ENCODE data around the gene ISCU. TPM values are rescaled to one million over a fixed set of nuclear protein-coding genes. Genes with fewer than 3 reads are reported as not detected.

The ISCU gene
- total RNA-seq, 1 donor: 137 TPM

DNA sequence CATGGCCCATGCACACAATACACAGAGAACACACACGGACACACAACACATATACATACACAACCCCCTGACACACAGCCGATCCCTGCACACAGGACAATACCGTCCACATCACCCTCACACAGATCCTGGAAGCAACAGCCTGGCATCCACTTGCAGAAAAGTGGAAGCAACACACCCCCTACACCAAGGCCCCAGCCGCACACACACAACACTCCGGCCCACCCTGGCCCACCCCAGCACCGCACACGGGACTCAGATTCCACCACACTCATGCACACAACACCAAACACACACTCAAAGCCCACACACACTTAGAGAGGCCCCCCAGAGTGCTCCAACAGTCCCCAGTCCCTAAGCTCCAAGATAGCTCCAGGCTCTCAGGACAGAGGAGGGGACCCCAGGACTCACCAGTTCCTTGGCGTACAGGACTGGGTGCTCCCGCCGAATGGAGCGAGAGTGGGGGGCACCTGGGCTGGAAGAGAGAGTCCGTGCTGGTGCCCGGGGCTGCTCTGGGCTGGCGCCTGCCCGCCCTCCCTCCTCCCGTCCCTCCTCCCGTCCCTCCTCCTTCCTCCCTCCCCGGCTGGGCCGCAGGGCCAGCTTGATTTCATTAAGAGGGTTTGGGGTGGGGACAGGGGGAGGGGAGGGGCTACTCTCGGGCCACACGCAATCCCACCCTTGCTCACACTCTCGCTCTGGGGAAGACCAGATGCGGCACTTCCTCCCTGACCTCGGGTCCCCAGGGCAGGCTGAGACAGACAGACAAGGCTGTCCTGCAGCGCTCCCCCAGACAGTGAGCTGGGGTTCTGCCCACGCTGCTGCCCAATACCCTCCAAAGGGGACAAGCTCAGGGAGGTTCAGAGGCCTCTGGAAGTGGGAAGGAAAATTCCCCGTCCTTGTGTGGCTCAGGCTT is 35.4 kb downstream of the ISCU start, which contains the start of gene TMEM119:
TMEM119 (minus strand) TSS at position 526 of the 913 bp plus-strand sequence. CDS start 5,701 bp downstream, outside the sequence.
- no peak within 1 kb of the TSS for H3K4me3 ChIP-seq (ENCODE audit: low read length)
- no peaks in the 10 kb centered on the region for H3K4me1 ChIP-seq (ENCODE audit: insufficient read depth, low read length)
- no peaks in the 10 kb centered on the region for H3K9me3 ChIP-seq (ENCODE audit: low read depth, low read length)
- no peaks in the 10 kb centered on the region for H3K27me3 ChIP-seq (ENCODE audit: insufficient read depth, low read length)

DNA sequence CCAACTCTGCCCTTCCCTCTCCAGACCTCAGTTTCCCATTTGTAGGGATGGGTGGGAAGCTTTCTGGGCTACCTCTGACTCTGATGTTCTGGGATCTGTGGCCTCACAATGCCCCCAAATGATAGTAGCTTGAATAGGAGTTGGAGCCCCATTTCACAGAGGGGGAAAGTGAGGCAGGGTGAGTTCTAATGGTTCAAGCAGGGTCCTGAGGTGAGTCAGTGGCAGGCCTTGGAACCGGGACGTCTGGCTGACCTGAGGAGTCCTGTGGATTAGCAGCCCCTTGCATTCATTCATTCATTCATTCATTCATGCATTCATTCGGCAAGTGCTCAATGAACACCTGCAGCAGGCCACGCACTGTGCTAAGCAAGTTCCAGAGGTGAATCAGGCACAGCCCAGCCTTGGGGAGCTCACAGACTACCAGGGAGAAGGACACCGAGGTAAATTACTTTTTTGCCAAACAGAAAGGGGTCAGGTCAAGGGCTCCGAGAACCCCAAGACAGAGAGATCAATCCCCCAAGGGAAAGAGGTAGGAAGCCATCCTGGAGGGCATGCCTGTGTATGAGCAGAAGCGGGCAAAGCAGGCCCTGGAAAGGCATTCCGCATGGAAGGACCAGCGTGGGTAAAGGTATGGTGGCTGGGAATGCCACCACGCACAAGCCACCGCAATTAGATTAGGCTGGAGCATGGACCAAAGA is 36.3 kb downstream of the ISCU start:
- H3K9me3 ChIP-seq (ENCODE audit: low read depth, low read length): no peaks in the 10 kb centered on the region
- no peaks in the 10 kb centered on the region for H3K27me3 ChIP-seq (ENCODE audit: insufficient read depth, low read length)
- no peaks in the 10 kb centered on the region for H3K4me1 ChIP-seq (ENCODE audit: insufficient read depth, low read length)
- H3K4me3 ChIP-seq (ENCODE audit: low read length): no peak overlapping the region

DNA sequence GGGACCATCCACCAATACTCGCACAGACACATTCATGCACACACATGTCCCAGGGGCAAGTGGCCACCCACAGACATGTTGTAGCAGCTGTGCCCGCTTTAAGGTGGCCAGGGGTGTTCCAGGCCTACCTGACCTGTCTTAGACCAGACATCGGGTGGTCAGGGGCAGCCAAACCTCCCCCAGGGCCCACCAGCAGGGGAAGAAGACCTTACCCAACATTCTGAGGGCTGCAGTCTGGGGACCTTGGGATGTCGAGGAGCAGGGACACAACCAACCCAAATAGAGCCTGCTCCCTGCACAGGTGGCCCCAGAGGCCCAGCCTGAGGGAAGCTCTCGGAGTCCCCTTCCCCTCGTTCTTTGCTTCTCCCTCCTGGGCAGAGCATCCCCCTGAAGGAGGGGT is 37.1 kb downstream of the ISCU start:
- Histone ChIP-seq H3K9me3 (ENCODE audit: low read depth, low read length) (no peaks in the 10 kb centered on the region), H3K4me3 (ENCODE audit: low read length) (no peak overlapping the region), H3K4me1 (ENCODE audit: insufficient read depth, low read length) (no peaks in the 10 kb centered on the region), H3K27me3 (ENCODE audit: insufficient read depth, low read length) (no peaks in the 10 kb centered on the region)

DNA sequence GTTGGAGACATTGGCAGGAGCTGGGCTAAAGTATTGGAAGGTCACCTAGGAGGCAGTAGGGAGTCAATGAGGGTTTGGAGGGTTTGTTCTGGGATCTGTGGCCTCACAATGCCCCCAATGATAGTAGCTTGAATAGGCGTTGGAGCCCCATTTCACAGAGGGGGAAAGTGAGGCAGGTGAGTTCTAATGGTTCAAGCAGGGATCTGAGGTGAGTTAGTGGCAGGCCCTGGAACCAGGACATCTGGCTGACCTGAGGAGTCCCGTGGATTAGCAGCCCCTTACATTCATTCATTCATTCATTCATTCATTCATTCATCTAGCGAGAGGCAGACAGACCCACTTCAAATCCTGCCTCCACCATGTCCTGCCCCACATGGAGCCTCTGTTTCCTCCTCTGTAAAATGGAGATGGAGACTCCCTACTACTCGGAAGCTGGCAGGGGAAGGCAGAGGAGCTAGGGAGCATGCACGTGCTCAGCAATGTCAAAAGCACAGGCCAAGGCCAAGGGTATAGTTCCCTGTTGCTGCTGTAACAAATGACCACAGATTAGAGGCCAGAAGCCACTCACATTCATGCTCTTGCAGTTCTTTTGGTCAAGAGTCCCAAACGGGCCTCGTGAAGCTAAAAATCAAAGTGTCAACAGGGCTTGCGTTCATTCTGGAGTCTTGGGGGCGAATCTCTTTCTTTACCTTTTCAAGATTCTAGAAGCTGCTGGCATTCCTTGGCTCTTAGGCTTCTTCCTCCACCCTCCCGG is 37.7 kb downstream of the ISCU start:
- no peaks in the 10 kb centered on the region for H3K27me3 ChIP-seq (ENCODE audit: insufficient read depth, low read length)
- no peaks in the 10 kb centered on the region for H3K9me3 ChIP-seq (ENCODE audit: low read depth, low read length)
- H3K4me1 ChIP-seq (ENCODE audit: insufficient read depth, low read length): no peaks in the 10 kb centered on the region
- H3K4me3 ChIP-seq (ENCODE audit: low read length): no peak overlapping the region

DNA sequence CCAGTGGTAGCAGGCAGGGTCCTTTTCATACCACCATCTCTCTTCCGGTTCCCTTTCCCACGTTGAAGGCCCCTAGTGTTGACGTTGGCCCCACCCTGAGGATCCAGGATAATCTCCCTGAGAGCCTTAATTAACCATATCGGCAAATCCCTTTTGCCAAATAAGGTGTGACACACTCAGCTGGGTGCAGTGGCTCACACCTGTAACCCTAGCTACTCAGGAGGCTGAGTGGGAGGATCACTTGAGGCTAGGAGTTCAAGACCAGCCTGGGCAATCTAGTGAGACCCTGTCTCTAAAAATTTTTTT is 38.3 kb downstream of the ISCU start:
- H3K4me1 ChIP-seq (ENCODE audit: insufficient read depth, low read length): no peaks in the 10 kb centered on the region
- H3K9me3 ChIP-seq (ENCODE audit: low read depth, low read length): no peaks in the 10 kb centered on the region
- no peak overlapping the region for H3K4me3 ChIP-seq (ENCODE audit: low read length)
- H3K27me3 ChIP-seq (ENCODE audit: insufficient read depth, low read length): no peaks in the 10 kb centered on the region

DNA sequence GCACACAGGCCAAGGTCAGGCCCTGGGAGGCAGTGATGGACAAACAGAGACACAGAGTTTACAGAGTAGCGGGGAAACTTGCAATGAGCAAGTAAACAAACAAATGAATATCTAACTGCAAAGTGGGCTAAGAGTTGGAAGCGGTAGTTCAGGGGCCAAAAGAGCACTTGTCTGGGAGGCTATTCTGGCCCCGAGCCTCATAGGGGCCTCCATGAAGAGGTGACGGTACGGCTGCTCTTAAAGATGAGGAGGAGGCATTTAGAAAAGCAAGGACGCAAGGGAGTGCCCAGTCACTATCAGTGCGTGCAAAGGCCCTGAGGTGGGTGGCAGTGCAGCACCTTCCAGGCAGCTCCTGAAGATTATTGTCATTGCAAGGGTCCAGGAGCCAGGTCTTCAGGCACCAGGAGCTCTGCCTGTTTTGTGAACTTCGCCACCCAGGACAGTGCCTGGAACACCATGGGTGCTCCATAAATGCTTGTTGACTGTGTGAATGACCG is 39.9 kb downstream of the ISCU start:
- H3K27me3 ChIP-seq (ENCODE audit: insufficient read depth, low read length): no peaks in the 10 kb centered on the region
- no peaks in the 10 kb centered on the region for H3K4me1 ChIP-seq (ENCODE audit: insufficient read depth, low read length)
- H3K4me3 ChIP-seq (ENCODE audit: low read length): no peak overlapping the region
- H3K9me3 ChIP-seq (ENCODE audit: low read depth, low read length): no peaks in the 10 kb centered on the region

DNA sequence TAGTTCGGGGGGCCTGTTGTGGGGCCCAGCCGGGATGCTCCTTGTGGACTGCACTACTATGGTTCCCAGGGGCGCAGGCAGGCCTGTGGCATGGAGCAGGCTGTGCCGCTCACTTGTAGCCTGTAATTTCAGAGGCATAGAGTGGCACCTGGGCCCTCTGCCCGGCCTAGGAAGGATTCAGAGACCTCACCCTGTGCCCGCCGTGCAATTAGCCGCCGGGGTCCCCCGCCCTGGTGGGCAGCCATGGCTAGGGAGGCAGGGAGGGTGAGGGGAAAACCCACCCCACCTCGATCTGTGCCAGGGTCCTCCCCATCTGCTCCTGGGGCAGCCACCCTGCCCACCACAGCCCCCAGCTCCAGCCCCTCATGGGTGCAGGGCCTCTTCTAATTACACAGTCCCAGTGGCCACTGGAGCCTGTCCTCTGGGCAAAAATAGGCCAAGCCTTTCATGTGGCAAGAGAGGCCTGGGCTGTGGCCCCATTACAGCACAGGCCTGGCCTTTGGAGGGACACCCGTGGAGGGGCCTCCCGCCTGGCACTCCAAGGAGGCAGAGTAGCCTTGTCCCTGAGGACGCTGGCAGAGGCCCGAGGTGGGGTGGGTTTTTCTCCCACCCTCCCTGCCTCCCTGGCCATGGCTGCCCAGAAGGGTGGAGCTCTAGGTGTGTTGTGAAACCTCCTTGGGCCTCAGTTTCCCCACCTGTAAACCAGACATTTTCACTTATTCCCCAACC is 40.7 kb downstream of the ISCU start:
- Histone ChIP-seq H3K4me3 (ENCODE audit: low read length) (no peak overlapping the region), H3K4me1 (ENCODE audit: insufficient read depth, low read length) (no peaks in the 10 kb centered on the region), H3K9me3 (ENCODE audit: low read depth, low read length) (no peaks in the 10 kb centered on the region), H3K27me3 (ENCODE audit: insufficient read depth, low read length) (no peaks in the 10 kb centered on the region)

DNA sequence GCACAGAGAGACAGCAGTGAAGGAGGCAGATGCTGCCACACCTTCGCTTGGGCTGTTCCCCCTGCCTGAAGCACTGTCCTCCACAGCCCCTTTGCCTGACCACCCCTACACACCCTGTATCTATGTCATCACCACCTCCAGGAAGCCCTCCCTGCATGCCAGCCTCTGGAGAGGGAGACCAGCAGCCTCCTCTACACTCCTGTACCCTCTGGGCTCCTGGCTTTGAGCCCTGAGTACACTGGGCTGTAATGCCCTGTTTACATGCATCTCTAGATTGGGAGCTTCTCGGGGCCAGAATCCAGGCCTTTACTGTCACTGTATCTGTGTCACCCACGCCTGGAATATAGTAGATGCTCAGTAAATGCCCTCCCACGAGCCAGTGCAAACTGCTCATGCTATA is 41.3 kb downstream of the ISCU start:
- no peaks in the 10 kb centered on the region for H3K4me1 ChIP-seq (ENCODE audit: insufficient read depth, low read length)
- H3K4me3 ChIP-seq (ENCODE audit: low read length): no peak overlapping the region
- no peaks in the 10 kb centered on the region for H3K27me3 ChIP-seq (ENCODE audit: insufficient read depth, low read length)
- H3K9me3 ChIP-seq (ENCODE audit: low read depth, low read length): no peaks in the 10 kb centered on the region

DNA sequence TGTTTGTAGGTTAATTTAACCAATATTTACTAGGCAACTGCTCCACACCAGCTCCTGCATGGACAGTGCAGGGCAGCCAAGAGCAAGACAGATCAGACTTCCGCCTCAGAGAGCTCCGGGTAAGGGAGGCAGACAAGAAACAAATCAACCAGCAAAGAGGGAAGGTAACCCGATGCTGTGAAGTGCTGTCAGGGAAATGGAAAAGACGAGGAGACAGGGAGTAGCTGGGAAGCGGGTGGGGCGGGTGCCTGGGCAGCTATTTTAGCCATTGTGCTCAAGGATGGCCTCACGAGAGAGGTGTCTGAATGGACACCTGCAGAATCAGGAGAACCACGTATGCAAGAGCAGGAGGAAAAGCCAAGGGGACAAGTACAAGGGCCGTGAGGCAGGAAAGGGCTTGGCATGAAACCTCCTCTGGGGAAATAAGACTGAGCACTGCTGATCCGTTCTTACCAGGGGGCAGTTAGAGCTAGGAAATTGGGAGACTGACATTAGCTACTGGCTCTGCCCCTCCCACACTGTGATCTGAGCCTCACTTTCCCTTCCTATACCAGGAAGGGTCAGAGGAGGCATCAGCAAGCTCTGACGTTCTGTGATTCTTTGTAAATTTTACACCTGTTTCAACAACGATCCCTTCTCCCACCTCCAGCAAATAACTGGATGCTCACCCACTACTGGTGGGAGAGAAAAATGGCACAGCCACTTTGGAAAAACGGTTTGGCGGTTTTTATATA is 42.0 kb downstream of the ISCU start:
- no peaks in the 10 kb centered on the region for H3K27me3 ChIP-seq (ENCODE audit: insufficient read depth, low read length)
- no peaks in the 10 kb centered on the region for H3K4me1 ChIP-seq (ENCODE audit: insufficient read depth, low read length)
- no peak overlapping the region for H3K4me3 ChIP-seq (ENCODE audit: low read length)
- no peaks in the 10 kb centered on the region for H3K9me3 ChIP-seq (ENCODE audit: low read depth, low read length)

DNA sequence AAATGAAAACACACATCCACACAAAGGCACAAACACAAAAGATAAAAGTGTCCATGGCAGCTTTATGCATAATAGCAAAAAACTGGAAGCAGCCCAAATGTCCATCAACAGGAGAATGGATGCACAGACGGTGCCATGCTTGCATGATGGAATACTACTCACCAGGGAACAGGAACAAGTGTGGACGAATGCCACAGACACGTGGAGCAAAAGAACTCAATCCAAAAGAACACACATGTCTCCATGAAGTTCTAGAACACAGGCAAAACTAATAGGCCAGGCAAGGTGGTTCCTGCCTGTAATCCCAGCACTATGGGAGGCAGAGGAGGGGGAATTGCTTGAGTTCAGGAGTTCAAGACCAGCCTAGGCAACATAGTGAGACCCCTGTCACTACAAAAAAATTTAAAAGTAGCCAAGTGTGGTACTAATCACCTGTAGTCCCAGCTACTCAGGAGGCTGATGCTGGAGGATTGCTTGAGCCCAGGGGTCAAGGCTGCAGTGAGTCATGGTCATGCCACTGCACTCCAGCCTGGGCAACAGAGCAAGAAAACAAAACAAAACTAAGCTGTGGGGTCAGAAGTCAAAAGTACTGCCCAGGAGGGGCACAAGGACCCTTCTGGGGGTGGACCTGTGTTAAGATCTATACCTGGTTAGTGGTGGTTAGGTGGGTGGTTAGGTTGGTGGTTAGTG is 42.7 kb downstream of the ISCU start:
- no peak overlapping the region for H3K4me3 ChIP-seq (ENCODE audit: low read length)
- H3K9me3 ChIP-seq (ENCODE audit: low read depth, low read length): no peaks in the 10 kb centered on the region
- H3K4me1 ChIP-seq (ENCODE audit: insufficient read depth, low read length): no peaks in the 10 kb centered on the region
- no peaks in the 10 kb centered on the region for H3K27me3 ChIP-seq (ENCODE audit: insufficient read depth, low read length)

DNA sequence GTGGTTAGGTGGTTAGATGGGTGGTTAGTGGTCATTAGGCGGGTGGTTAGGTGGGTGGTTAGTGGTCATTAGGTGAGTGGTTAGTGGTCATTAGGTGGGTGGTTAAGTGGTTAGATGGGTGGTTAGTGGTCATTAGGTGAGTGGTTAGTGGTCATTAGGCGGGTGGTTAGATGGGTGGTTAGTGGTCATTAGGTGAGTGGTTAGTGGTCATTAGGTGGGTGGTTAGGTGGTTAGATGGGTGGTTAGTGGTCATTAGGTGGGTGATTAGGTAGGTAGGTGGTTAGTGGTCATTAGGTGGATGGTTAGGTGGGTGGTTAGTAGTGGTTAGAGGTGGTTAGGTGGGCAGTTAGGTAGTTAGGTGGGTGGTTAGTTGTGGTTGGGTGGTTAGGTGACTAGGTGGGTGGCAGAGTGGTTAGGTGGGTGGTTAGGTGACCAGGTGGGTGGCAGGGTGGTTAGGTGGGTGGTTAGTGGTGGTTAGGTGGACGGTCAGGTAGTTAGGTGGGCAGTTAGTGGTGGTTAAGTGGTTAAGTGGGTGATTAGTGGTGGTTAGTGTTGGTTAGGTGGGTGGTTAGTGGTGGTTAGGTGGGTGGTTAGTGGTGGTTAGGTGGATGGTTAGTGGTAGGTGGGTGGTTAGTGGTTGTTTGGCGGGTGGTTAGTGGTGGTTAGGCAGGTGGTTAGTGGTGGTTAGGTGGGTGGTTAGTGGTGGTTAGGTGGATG is 43.5 kb downstream of the ISCU start:
- no peaks in the 10 kb centered on the region for H3K9me3 ChIP-seq (ENCODE audit: low read depth, low read length)
- H3K4me1 ChIP-seq (ENCODE audit: insufficient read depth, low read length): no peaks in the 10 kb centered on the region
- no peak overlapping the region for H3K4me3 ChIP-seq (ENCODE audit: low read length)
- H3K27me3 ChIP-seq (ENCODE audit: insufficient read depth, low read length): no peaks in the 10 kb centered on the region

DNA sequence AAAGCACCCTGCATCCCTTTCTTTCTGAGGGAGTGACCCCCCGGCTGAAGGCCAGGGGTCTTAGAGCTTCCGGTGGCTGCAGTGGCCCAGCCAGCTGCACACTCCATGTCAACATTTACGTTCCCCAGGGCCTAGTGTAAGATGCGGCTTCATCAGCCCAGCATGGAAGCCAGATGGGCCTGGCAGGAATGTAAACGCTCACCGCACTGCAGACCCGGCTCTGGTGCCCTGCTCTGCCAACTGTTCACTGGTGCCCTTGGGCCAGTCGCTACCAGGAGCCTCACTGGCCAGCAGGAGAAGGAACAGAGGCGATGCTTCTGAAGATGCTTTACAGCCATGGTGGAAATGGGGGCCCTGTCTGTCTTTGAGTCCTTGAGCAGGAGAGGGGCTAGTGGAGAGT is 44.1 kb downstream of the ISCU start:
- H3K4me3 ChIP-seq (ENCODE audit: low read length): no peak overlapping the region
- H3K9me3 ChIP-seq (ENCODE audit: low read depth, low read length): no peaks in the 10 kb centered on the region
- H3K27me3 ChIP-seq (ENCODE audit: insufficient read depth, low read length): no peaks in the 10 kb centered on the region
- H3K4me1 ChIP-seq (ENCODE audit: insufficient read depth, low read length): no peaks in the 10 kb centered on the region

DNA sequence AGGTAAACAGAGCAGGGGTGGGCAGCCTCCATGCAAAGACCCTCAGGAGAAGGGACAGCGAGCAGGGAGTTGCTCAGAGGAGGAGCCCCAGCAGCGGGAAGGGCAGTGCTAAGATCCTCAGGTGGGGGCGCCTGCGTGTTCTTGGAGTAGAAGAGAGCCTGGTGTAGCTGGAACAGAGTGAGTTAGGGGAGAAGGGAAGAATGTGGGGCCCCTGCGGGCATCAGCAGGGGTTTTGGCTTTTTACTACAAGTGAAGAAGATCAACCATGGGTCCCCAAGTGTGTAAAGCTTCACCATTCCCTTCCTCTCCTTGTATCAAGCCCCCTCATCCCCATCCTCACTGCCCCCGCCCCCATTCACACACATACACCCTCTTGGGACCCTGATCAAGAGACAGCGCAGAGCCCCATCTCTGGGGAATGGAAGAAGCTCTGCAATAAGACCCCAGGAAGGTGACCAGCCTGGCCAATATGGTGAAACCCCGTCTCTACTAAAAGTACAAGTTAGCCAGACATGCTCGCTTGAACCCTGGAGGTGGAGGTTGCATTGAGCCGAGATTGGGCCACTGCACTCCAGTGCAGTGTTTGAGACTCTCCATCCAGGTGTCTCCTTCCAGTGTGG is 45.7 kb downstream of the ISCU start:
- H3K9me3 ChIP-seq (ENCODE audit: low read depth, low read length): no peaks in the 10 kb centered on the region
- no peak overlapping the region for H3K4me3 ChIP-seq (ENCODE audit: low read length)
- no peaks in the 10 kb centered on the region for H3K4me1 ChIP-seq (ENCODE audit: insufficient read depth, low read length)
- H3K27me3 ChIP-seq (ENCODE audit: insufficient read depth, low read length): no peaks in the 10 kb centered on the region

All from mononuclear cell (primary cell).